OCI-LY7 (cell line): ENCODE results near the gene MLYCD.

Experiments used
- EZH2phosphoT487 ChIP-seq: fragments of 200-600 bp; sonication (generic); IDR thresholded peaks from 2 replicates; pipeline ENCODE4 v1.6.1; 2018; ENCODE audit warnings: low read depth, borderline replicate concordance, mild to moderate bottlenecking, mixed run types, antibody characterized with exemption, low read length, moderate library complexity, mixed read lengths
- TF ChIP-seq, protein P1 (sequence below): fragments of 200-600 bp; sonication (generic); conservative IDR thresholded peaks from 2 replicates; pipeline ENCODE4 v1.5.1; 2014; ENCODE audit warnings: mild to moderate bottlenecking, antibody characterized with exemption, low read length, moderate library complexity, mixed read lengths

GRCh38 chr16:83915081-83915480 lies 16.2 kb downstream of the MLYCD start:
- TF ChIP-seq, protein P1, sequence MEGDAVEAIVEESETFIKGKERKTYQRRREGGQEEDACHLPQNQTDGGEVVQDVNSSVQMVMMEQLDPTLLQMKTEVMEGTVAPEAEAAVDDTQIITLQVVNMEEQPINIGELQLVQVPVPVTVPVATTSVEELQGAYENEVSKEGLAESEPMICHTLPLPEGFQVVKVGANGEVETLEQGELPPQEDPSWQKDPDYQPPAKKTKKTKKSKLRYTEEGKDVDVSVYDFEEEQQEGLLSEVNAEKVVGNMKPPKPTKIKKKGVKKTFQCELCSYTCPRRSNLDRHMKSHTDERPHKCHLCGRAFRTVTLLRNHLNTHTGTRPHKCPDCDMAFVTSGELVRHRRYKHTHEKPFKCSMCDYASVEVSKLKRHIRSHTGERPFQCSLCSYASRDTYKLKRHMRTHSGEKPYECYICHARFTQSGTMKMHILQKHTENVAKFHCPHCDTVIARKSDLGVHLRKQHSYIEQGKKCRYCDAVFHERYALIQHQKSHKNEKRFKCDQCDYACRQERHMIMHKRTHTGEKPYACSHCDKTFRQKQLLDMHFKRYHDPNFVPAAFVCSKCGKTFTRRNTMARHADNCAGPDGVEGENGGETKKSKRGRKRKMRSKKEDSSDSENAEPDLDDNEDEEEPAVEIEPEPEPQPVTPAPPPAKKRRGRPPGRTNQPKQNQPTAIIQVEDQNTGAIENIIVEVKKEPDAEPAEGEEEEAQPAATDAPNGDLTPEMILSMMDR: no peak
- no peak for TF ChIP-seq EZH2phosphoT487
